Measurements from ENCODE around the gene CHN2. TPM values are rescaled to one million over a fixed set of nuclear protein-coding genes. Genes with fewer than 3 reads are reported as not detected.

CHN2 gene
- total RNA-seq, 1 experiment from 2014 or later, result 2.1 TPM

DNA sequence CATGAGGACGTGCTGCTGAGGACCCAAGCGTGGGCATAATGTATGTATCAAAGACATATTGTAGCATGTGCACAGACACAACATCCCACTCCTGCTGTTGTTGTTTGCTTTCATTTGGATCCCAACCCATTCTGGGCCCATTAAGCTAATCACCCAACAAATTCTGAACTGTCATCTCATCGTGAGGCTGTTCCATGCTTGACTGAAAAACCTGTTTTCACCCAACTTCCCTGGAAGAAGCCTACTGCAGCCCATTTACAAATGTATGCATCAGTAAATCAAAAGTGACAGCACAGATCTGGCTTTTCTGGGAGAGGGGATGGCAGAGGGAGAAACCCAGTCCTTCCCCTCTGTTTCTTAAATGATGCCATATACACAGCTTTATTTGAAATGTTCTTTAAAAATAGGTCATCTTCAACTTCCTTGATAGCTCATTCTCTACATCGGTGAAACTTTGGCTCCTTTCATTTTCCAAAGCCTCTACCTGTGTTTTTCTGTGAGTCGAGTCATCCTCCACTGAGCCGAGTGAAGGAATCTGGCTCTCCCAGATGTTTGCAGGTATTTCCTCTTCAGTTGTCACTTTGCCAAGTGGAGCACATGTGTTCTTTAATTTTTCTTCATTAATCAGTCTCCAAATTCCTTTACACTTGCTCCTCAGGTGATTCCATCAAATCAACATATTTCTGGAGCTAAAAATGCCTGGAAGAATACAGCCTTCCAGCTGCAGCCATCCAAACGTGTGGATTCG lies 151.8 kb downstream of the CHN2 start:
- H3K27ac ChIP-seq (ENCODE audit: low read depth, low read length), result no peak overlapping the region
- no peaks in the 10 kb centered on the region for H3K36me3 ChIP-seq (ENCODE audit: control insufficient read depth in 1 of 2, insufficient read depth in 2 of 2, low read length in 2 of 2)
- H3K4me3 ChIP-seq (replicated peaks in 1 of 2; ENCODE audit: low read depth in 1 of 2, low read length in 2 of 2), result no peak overlapping the region
- intact Hi-C loops (cut with micrococcal nuclease), result loop anchor here (5.0 to 10.0 kb wide), 2 partner anchors 152 to 234 kb away; partner anchors contain the start of gene CHN2
- H3K27me3 ChIP-seq (ENCODE audit: insufficient read depth, low read length), result no peaks in the 10 kb centered on the region
- no peak overlapping the region for H3K9ac ChIP-seq (ENCODE audit: low read length)
- TF ChIP-seq, protein P1, sequence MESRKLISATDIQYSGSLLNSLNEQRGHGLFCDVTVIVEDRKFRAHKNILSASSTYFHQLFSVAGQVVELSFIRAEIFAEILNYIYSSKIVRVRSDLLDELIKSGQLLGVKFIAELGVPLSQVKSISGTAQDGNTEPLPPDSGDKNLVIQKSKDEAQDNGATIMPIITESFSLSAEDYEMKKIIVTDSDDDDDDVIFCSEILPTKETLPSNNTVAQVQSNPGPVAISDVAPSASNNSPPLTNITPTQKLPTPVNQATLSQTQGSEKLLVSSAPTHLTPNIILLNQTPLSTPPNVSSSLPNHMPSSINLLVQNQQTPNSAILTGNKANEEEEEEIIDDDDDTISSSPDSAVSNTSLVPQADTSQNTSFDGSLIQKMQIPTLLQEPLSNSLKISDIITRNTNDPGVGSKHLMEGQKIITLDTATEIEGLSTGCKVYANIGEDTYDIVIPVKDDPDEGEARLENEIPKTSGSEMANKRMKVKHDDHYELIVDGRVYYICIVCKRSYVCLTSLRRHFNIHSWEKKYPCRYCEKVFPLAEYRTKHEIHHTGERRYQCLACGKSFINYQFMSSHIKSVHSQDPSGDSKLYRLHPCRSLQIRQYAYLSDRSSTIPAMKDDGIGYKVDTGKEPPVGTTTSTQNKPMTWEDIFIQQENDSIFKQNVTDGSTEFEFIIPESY (IDR thresholded peaks at IDR 0.05; ENCODE audit: extremely low read depth, insufficient replicate concordance, low read length), result no peak
- no peak for TF ChIP-seq EZH2phosphoT487 (IDR thresholded peaks at IDR 0.05; ENCODE audit: borderline replicate concordance)
- no peak for TF ChIP-seq POLR2A (IDR thresholded peaks at IDR 0.05; ENCODE audit: borderline replicate concordance, extremely low read depth, insufficient read depth, insufficient read length)
- TF ChIP-seq ZFX (IDR thresholded peaks at IDR 0.05), result no peak
- no peak for TF ChIP-seq ATF3 (IDR thresholded peaks at IDR 0.05)
- TF ChIP-seq EGR1 (IDR thresholded peaks at IDR 0.05; ENCODE audit: low read depth), result no peak
- TF ChIP-seq CBX3 (IDR thresholded peaks at IDR 0.05; ENCODE audit: low read depth), result no peak
- TF ChIP-seq, protein P2, sequence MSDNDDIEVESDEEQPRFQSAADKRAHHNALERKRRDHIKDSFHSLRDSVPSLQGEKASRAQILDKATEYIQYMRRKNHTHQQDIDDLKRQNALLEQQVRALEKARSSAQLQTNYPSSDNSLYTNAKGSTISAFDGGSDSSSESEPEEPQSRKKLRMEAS (IDR thresholded peaks at IDR 0.05), result no peak
- TF ChIP-seq SP1 (IDR thresholded peaks at IDR 0.05; ENCODE audit: low read depth), result no peak
- no peak for TF ChIP-seq JUND (IDR thresholded peaks at IDR 0.05)
- TF ChIP-seq, protein P3, sequence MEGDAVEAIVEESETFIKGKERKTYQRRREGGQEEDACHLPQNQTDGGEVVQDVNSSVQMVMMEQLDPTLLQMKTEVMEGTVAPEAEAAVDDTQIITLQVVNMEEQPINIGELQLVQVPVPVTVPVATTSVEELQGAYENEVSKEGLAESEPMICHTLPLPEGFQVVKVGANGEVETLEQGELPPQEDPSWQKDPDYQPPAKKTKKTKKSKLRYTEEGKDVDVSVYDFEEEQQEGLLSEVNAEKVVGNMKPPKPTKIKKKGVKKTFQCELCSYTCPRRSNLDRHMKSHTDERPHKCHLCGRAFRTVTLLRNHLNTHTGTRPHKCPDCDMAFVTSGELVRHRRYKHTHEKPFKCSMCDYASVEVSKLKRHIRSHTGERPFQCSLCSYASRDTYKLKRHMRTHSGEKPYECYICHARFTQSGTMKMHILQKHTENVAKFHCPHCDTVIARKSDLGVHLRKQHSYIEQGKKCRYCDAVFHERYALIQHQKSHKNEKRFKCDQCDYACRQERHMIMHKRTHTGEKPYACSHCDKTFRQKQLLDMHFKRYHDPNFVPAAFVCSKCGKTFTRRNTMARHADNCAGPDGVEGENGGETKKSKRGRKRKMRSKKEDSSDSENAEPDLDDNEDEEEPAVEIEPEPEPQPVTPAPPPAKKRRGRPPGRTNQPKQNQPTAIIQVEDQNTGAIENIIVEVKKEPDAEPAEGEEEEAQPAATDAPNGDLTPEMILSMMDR (IDR thresholded peaks at IDR 0.05 in 2 of 3, conservative IDR thresholded peaks at IDR 0.05 in 1 of 3; ENCODE audit: borderline replicate concordance in 1 of 3, insufficient read depth in 1 of 3, low read depth in 2 of 3, low read length in 2 of 3), result no peak
- TF ChIP-seq POLR2AphosphoS5 (IDR thresholded peaks at IDR 0.05; ENCODE audit: low read depth, low read length), result no peak
- no peak for TF ChIP-seq TCF7L2 (IDR thresholded peaks at IDR 0.05; ENCODE audit: borderline replicate concordance, extremely low read depth, insufficient read depth, insufficient read length)
- no peak for TF ChIP-seq EZH2 (IDR thresholded peaks at IDR 0.05)
- no peak for TF ChIP-seq ZNF274 (IDR thresholded peaks at IDR 0.05; ENCODE audit: low read depth, low read length)
- ATAC-seq (no peak), DNase-seq (ENCODE audit: low read depth, low spot score) (no peak)
- RAD21 ChIA-PET (ENCODE audit: low non-redundant PET in 1 of 2, low total read pairs in 2 of 2, uncharacterized antibody in 2 of 2, unreplicated experiment in 2 of 2), result interaction anchor here in 1 of 2 experiments (1.0 to 1.6 kb wide), 3 partner anchors 157 to 420 kb away, joined by 3 to 8 read pairs (median 6); no protein-coding TSS in a partner anchor
- CTCF ChIA-PET, result interaction anchor here (1.0 to 2.3 kb wide), 8 partner anchors 62 to 424 kb away, joined by 3 to 22 read pairs (median 14); no protein-coding TSS in a partner anchor
- POLR2A ChIA-PET, result no interaction called here
- no peaks in the 10 kb centered on the region for H4K20me1 ChIP-seq (ENCODE audit: insufficient read depth)
- H3K9me2 ChIP-seq (ENCODE audit: insufficient read depth), result no peaks in the 10 kb centered on the region
- H3K4me1 ChIP-seq (ENCODE audit: control insufficient read depth in 1 of 2, insufficient read depth in 2 of 2, low read length in 2 of 2), result peaks cover 0 to 8% of the 10 kb centered on the region in 2 experiments; a peak in 1 of 4 replicates
- H3K79me2 ChIP-seq (ENCODE audit: insufficient read depth, low read length), result no peaks in the 10 kb centered on the region
- H3K9me3 ChIP-seq (ENCODE audit: control insufficient read depth in 1 of 2, insufficient read depth in 1 of 2, low read depth in 1 of 2, low read length in 2 of 2), result no peaks in the 10 kb centered on the region
- no peak overlapping the region for H2AFZ ChIP-seq (ENCODE audit: low read depth, low read length, poor library complexity, severe bottlenecking)
- no TSS peak for BruUV-seq (replicated peaks)
- no peak overlapping the region for H3K4me2 ChIP-seq (ENCODE audit: low read length)

All from HCT116 (cell line).